ENCODE measurements around the gene DEAF1. TPM values are rescaled to one million over a fixed set of nuclear protein-coding genes. Genes with fewer than 3 reads are reported as not detected.
"Not testable (repeated sequence)": the region's sequence is repeated elsewhere in the genome, so short reads cannot be mapped to it uniquely, and the experiment has no call there.

Gene DEAF1
- total RNA-seq, 2 donors from 2014 or later: 44.1 to 51.9 TPM

DNA sequence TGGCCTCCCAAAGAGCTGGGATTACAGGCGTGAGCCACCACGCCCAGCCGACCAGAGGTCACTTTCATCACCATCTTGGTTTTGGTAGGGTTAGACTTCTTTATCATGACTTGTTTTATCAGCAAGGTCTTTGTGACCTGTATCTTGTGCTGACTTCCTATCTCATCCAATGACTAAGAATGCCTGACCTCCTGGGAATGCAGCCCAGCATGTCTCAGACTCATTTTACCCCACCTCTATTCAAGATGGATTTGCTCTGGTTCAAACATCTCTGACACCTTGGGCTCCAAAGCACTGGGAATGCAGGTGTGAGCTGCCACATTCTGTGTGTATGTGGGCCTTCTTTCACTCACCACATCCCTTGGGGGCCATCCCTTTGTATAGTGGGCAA is 47.1 kb upstream of the DEAF1 start:
- DNase-seq: peak; percentile 61
- H3K36me3 ChIP-seq (ENCODE audit: control insufficient read depth, insufficient read depth, low read length): no peaks in the 10 kb centered on the region
- Mint-ChIP-seq H3K27me3 (ENCODE audit: insufficient read depth) (peaks cover 6% of the 10 kb centered on the region), H3K9me3 (no peaks in the 10 kb centered on the region), H3K4me3 (no peak overlapping the region), H3K36me3 (ENCODE audit: low read depth) (no peaks in the 10 kb centered on the region), H3K4me1 (peaks cover 3% of the 10 kb centered on the region), H3K27ac (no peak overlapping the region)
- no peaks in the 10 kb centered on the region for H3K27me3 ChIP-seq (ENCODE audit: control insufficient read depth, insufficient read depth, low read length, poor library complexity, severe bottlenecking)
- peaks cover 2% of the 10 kb centered on the region for H3K4me1 ChIP-seq (ENCODE audit: control insufficient read depth, insufficient read depth, low read length)
- peaks cover 5% of the 10 kb centered on the region for H3K9me3 ChIP-seq (ENCODE audit: control insufficient read depth, low read length)
- H3K4me3 ChIP-seq (ENCODE audit: low read length): no peak overlapping the region
- TF ChIP-seq, protein P1, sequence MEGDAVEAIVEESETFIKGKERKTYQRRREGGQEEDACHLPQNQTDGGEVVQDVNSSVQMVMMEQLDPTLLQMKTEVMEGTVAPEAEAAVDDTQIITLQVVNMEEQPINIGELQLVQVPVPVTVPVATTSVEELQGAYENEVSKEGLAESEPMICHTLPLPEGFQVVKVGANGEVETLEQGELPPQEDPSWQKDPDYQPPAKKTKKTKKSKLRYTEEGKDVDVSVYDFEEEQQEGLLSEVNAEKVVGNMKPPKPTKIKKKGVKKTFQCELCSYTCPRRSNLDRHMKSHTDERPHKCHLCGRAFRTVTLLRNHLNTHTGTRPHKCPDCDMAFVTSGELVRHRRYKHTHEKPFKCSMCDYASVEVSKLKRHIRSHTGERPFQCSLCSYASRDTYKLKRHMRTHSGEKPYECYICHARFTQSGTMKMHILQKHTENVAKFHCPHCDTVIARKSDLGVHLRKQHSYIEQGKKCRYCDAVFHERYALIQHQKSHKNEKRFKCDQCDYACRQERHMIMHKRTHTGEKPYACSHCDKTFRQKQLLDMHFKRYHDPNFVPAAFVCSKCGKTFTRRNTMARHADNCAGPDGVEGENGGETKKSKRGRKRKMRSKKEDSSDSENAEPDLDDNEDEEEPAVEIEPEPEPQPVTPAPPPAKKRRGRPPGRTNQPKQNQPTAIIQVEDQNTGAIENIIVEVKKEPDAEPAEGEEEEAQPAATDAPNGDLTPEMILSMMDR (conservative IDR thresholded peaks at IDR 0.05): no peak
- WGBS, 2 experiments (ENCODE audit: insufficient coverage in 1 of 2, insufficient read length in 1 of 2): 81 to 91% methylated on average over 3 of the region's 3 CpGs
- no peak overlapping the region for H3K9ac ChIP-seq (ENCODE audit: extremely low read depth, low read length, poor library complexity, severe bottlenecking)
- H3K27ac ChIP-seq (ENCODE audit: low read depth, low read length): no peak overlapping the region

DNA sequence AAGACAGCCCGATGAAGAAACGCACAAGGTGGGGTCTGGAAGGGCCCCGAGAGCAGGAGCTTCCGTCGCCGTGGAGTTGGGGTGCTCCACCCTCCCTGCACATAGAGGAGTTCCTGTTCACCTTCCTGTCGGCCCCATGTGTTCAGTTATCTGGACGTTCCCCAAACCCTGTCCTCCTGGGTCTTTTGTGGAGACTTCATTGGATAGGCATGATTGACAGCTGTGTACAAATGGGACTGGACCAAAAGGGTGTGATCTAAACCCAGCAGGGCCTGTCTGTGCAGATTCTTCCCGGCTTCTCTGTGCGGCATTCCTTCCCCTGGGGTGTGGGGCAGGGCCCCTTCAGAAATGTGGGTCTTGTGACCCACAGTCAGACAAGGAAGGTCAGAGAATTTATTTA is 42.9 kb upstream of the DEAF1 start:
- not testable (repeated sequence) for H3K27ac ChIP-seq (ENCODE audit: low read depth, low read length); H3K9ac ChIP-seq (ENCODE audit: extremely low read depth, low read length, poor library complexity, severe bottlenecking); H3K36me3 ChIP-seq (ENCODE audit: control insufficient read depth, insufficient read depth, low read length); H3K4me1 Mint-ChIP-seq; H3K27me3 ChIP-seq (ENCODE audit: control insufficient read depth, insufficient read depth, low read length, poor library complexity, severe bottlenecking); H3K4me3 Mint-ChIP-seq; H3K4me1 ChIP-seq (ENCODE audit: control insufficient read depth, insufficient read depth, low read length); H3K4me3 ChIP-seq (ENCODE audit: low read length); DNase-seq; H3K36me3 Mint-ChIP-seq (ENCODE audit: low read depth); H3K27ac Mint-ChIP-seq; H3K9me3 ChIP-seq (ENCODE audit: control insufficient read depth, low read length)
- 81 to 88% methylated on average over 9 to 10 of the region's 10 CpGs for WGBS, 2 experiments (ENCODE audit: insufficient coverage in 1 of 2, insufficient read length in 1 of 2)
- Mint-ChIP-seq H3K27me3 (ENCODE audit: insufficient read depth) (peaks cover 12% of the 10 kb centered on the region), H3K9me3 (peaks cover 14% of the 10 kb centered on the region)

DNA sequence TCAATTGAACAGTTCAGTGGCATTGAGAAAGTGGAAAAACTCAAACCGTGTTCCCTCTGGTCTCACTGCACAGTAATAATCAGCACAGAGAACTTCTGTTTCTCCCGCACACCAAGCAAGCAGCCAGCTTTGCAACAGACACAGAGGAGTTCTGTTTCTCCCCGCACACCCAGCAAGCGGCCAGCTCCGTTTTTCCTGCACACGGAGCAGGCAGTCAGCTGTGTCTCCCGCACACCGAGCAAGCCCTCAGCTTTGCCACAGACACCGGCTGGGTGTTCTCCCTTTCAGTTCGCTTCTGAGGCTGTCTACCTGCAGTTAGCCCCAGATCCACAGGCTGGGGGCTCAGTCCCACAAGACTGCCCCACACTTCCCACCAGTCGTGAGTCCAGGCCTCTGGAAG is 42.3 kb upstream of the DEAF1 start:
- Histone ChIP-seq H3K27me3 (ENCODE audit: control insufficient read depth, insufficient read depth, low read length, poor library complexity, severe bottlenecking) (no peaks in the 10 kb centered on the region), H3K27ac (ENCODE audit: low read depth, low read length) (peak overlapping the region; percentile 38), H3K9me3 (ENCODE audit: control insufficient read depth, low read length) (peaks cover 5% of the 10 kb centered on the region), H3K9ac (ENCODE audit: extremely low read depth, low read length, poor library complexity, severe bottlenecking) (no peak overlapping the region), H3K4me3 (ENCODE audit: low read length) (no peak overlapping the region), H3K4me1 (ENCODE audit: control insufficient read depth, insufficient read depth, low read length) (peaks cover 1% of the 10 kb centered on the region), H3K36me3 (ENCODE audit: control insufficient read depth, insufficient read depth, low read length) (no peaks in the 10 kb centered on the region)
- Mint-ChIP-seq H3K4me1 (no peaks in the 10 kb centered on the region), H3K36me3 (ENCODE audit: low read depth) (peaks cover 3% of the 10 kb centered on the region), H3K27ac (no peak overlapping the region), H3K27me3 (ENCODE audit: insufficient read depth) (peaks cover 12% of the 10 kb centered on the region), H3K9me3 (peaks cover 14% of the 10 kb centered on the region), H3K4me3 (no peak overlapping the region)
- WGBS, 2 experiments (ENCODE audit: insufficient coverage in 1 of 2, insufficient read length in 1 of 2): 89 to 93% methylated on average over 10 to 11 of the region's 11 CpGs
- no peak for DNase-seq
- TF ChIP-seq, protein P1 (conservative IDR thresholded peaks at IDR 0.05): no peak

GRCh38 chr11:734541-734940 is 39.5 kb upstream of the DEAF1 start:
- not testable (repeated sequence) for DNase-seq; H3K4me3 ChIP-seq (ENCODE audit: low read length); H3K36me3 Mint-ChIP-seq (ENCODE audit: low read depth); H3K36me3 ChIP-seq (ENCODE audit: control insufficient read depth, insufficient read depth, low read length); H3K27ac ChIP-seq (ENCODE audit: low read depth, low read length); H3K27me3 ChIP-seq (ENCODE audit: control insufficient read depth, insufficient read depth, low read length, poor library complexity, severe bottlenecking); H3K4me3 Mint-ChIP-seq; H3K27ac Mint-ChIP-seq; H3K4me1 ChIP-seq (ENCODE audit: control insufficient read depth, insufficient read depth, low read length); H3K4me1 Mint-ChIP-seq; H3K9ac ChIP-seq (ENCODE audit: extremely low read depth, low read length, poor library complexity, severe bottlenecking); H3K9me3 ChIP-seq (ENCODE audit: control insufficient read depth, low read length)
- 95% methylated on average over 10 of the region's 26 CpGs; no CpG with 5 or more reads in 1 of the 2 experiments for WGBS, 2 experiments (ENCODE audit: insufficient coverage in 1 of 2, insufficient read length in 1 of 2)
- Mint-ChIP-seq H3K9me3 (peaks cover 14% of the 10 kb centered on the region), H3K27me3 (ENCODE audit: insufficient read depth) (peaks cover 12% of the 10 kb centered on the region)

Data from endodermal cell (in vitro differentiated cells).